Neuronal stem cell (in vitro differentiated cells): ENCODE results near the gene GRIP2.

ENCODE experiments used
- DNase-seq: peaks from one replicate; pipeline ENCODE4 v3.0.0-alpha.2; 2013; ENCODE audit warnings: low spot score
- H2AFZ ChIP-seq: one replicate; pipeline ENCODE4 v1.6.1; 2013; ENCODE audit warnings: mild to moderate bottlenecking, low read length, inconsistent platforms
- H2AK5ac ChIP-seq: 2 replicates; pipeline ENCODE4 v1.6.1; 2013; ENCODE audit warnings: low read depth, mild to moderate bottlenecking, inconsistent platforms, low read length, moderate library complexity, mixed read lengths
- H2BK120ac ChIP-seq: 2 replicates; pipeline ENCODE4 v1.6.1; 2013; ENCODE audit warnings: low read depth, mild to moderate bottlenecking, inconsistent platforms, low read length, moderate library complexity, mixed read lengths
- H2BK12ac ChIP-seq: one replicate; pipeline ENCODE4 v1.6.1; 2013; ENCODE audit warnings: low read length, inconsistent platforms
- H2BK15ac ChIP-seq: 2 replicates; pipeline ENCODE4 v1.6.1; 2013; ENCODE audit warnings: mild to moderate bottlenecking, low read length, inconsistent platforms, mixed read lengths
- H2BK5ac ChIP-seq: one replicate; pipeline ENCODE4 v1.6.1; 2013; ENCODE audit warnings: inconsistent platforms, mild to moderate bottlenecking, low read length, moderate library complexity
- H3K14ac ChIP-seq: one replicate; pipeline ENCODE4 v1.6.1; 2013; ENCODE audit warnings: low read length, inconsistent platforms
- H3K18ac ChIP-seq: 2 replicates; pipeline ENCODE4 v1.6.1; 2013; ENCODE audit warnings: low read length, inconsistent platforms
- H3K23ac ChIP-seq: 2 replicates; pipeline ENCODE4 v1.6.1; 2013; ENCODE audit warnings: low read depth, mild to moderate bottlenecking, mixed read lengths, low read length, inconsistent platforms; ENCODE audit not compliant: poor library complexity
- H3K27ac ChIP-seq: replicated peaks from 3 replicates; pipeline ENCODE4 v1.5.1; 2013; ENCODE audit warnings: low read length, inconsistent platforms
- H3K27me3 ChIP-seq, 3 experiments: 2 replicates each; pipeline ENCODE4 v1.6.1; 2013; ENCODE audit warnings: low read length in 3 of 3, mild to moderate bottlenecking in 2 of 3, inconsistent platforms in 1 of 3, low read depth in 1 of 3, mixed read lengths in 1 of 3, moderate library complexity in 1 of 3; ENCODE audit not compliant: control insufficient read depth in 3 of 3, insufficient read depth in 3 of 3
- H3K36me3 ChIP-seq, 2 donors: replicated peaks in 1 of 2; 2 replicates each; pipeline ENCODE4 v1.6.1; 2013; ENCODE audit warnings: low read length in 2 of 2; ENCODE audit not compliant: control insufficient read depth in 2 of 2, insufficient read depth in 2 of 2
- H3K4ac ChIP-seq: 2 replicates; pipeline ENCODE4 v1.6.1; 2013; ENCODE audit warnings: inconsistent platforms, mild to moderate bottlenecking, low read length, moderate library complexity
- H3K4me1 ChIP-seq, 2 donors: 1 replicate in 1 of 2; 2 replicates in 1 of 2; pipeline ENCODE4 v1.6.1; 2013; ENCODE audit warnings: low read length in 2 of 2, low read depth in 1 of 2; ENCODE audit not compliant: control insufficient read depth in 2 of 2, insufficient read depth in 1 of 2
- H3K4me2 ChIP-seq: one replicate; pipeline ENCODE4 v1.6.1; 2013; ENCODE audit warnings: mild to moderate bottlenecking, low read length, inconsistent platforms; ENCODE audit not compliant: insufficient read depth, poor library complexity, severe bottlenecking
- H3K4me3 ChIP-seq, 2 donors: 2 replicates each; pipeline ENCODE4 v1.5.1; 2013; ENCODE audit warnings: low read length in 2 of 2, mild to moderate bottlenecking in 2 of 2, inconsistent platforms in 1 of 2, moderate library complexity in 1 of 2
- H3K79me1 ChIP-seq: one replicate; pipeline ENCODE4 v1.6.1; 2013; ENCODE audit warnings: low read depth, mild to moderate bottlenecking, inconsistent platforms, low read length, moderate library complexity
- H3K9ac ChIP-seq: one replicate; pipeline ENCODE4 v1.6.1; 2013; ENCODE audit warnings: mild to moderate bottlenecking, low read depth, low read length, inconsistent platforms; ENCODE audit not compliant: poor library complexity
- H3K9me3 ChIP-seq, 2 donors: replicated peaks in 1 of 2; 2 replicates each; pipeline versions ENCODE3 to v1.6.1; 2013; ENCODE audit warnings: low read length in 2 of 2, mild to moderate bottlenecking in 2 of 2, inconsistent platforms in 1 of 2, low read depth in 1 of 2, mixed read lengths in 1 of 2, moderate library complexity in 1 of 2; ENCODE audit not compliant: control insufficient read depth in 2 of 2, insufficient read depth in 1 of 2
- H4K8ac ChIP-seq: one replicate; pipeline ENCODE4 v1.6.1; 2013; ENCODE audit warnings: low read depth, mild to moderate bottlenecking, inconsistent platforms, low read length, moderate library complexity
- H4K91ac ChIP-seq: one replicate; pipeline ENCODE4 v1.6.1; 2013; ENCODE audit warnings: low read length, low read depth, mild to moderate bottlenecking, inconsistent platforms; ENCODE audit not compliant: poor library complexity
- WGBS, 2 donors: extraction: QIAGEN DNeasy Blood & Tissue Kit; methylation state at CpG; one replicate each; pipeline ENCODE4 v1.1.7; 2013; ENCODE audit warnings: missing lambda C conversion rate in 2 of 2, mixed read lengths in 1 of 2; ENCODE audit not compliant: insufficient read length in 2 of 2, insufficient replicate concordance in 1 of 2; ENCODE audit errors: extremely low coverage in 2 of 2; 5-methylcytosine and 5-hydroxymethylcytosine counted together

GRIP2 gene

GRCh38 chr3:14460342-14461005 lies 79.7 kb downstream of the GRIP2 start:
- no peak for DNase-seq
- H3K4me1 ChIP-seq = peaks cover 10 to 15% of the 10 kb centered on the region in 2 donors
- no peak overlapping the region for H2BK12ac ChIP-seq
- no peak overlapping the region for H2AK5ac ChIP-seq
- no peaks in the 10 kb centered on the region for H3K27me3 ChIP-seq
- no peak overlapping the region for H3K4me3 ChIP-seq
- no peak overlapping the region for H3K4ac ChIP-seq
- no peak overlapping the region for H3K4me2 ChIP-seq
- H3K23ac ChIP-seq = no peak overlapping the region
- no CpG with 5 or more reads among the region's 9 CpGs for WGBS, 2 donors
- H2BK15ac ChIP-seq = no peak overlapping the region
- peaks cover 0 to 2% of the 10 kb centered on the region in 2 donors for H3K9me3 ChIP-seq
- H3K27ac ChIP-seq = no peak overlapping the region
- H2BK5ac ChIP-seq = no peak overlapping the region
- H3K9ac ChIP-seq = no peak overlapping the region
- H2AFZ ChIP-seq = no peak overlapping the region
- no peak overlapping the region for H4K8ac ChIP-seq
- no peak overlapping the region for H4K91ac ChIP-seq
- H3K18ac ChIP-seq = no peak overlapping the region
- peak overlapping the region; percentile 11 for H3K14ac ChIP-seq
- no peaks in the 10 kb centered on the region for H3K79me1 ChIP-seq
- no peak overlapping the region for H2BK120ac ChIP-seq
- peaks cover 0 to 46% of the 10 kb centered on the region in 2 donors for H3K36me3 ChIP-seq

GRCh38 chr3:14459787-14460186 lies 80.4 kb downstream of the GRIP2 start:
- Histone ChIP-seq H3K4me3 (no peak overlapping the region), H4K91ac (no peak overlapping the region), H2BK120ac (no peak overlapping the region), H4K8ac (no peak overlapping the region), H3K23ac (no peak overlapping the region), H3K9me3 (peaks cover 0 to 2% of the 10 kb centered on the region in 2 donors), H3K14ac (no peak overlapping the region), H2BK15ac (no peak overlapping the region), H2BK5ac (no peak overlapping the region), H3K18ac (no peak overlapping the region), H2AK5ac (no peak overlapping the region), H2AFZ (no peak overlapping the region), H3K4ac (no peak overlapping the region), H3K27me3 (no peaks in the 10 kb centered on the region), H3K4me2 (no peak overlapping the region), H3K36me3 (peaks cover 0 to 47% of the 10 kb centered on the region in 2 donors), H3K79me1 (no peaks in the 10 kb centered on the region), H3K9ac (no peak overlapping the region), H3K4me1 (peaks cover 10 to 15% of the 10 kb centered on the region in 2 donors), H2BK12ac (no peak overlapping the region), H3K27ac (no peak overlapping the region)
- no CpG with 5 or more reads among the region's 3 CpGs for WGBS, 2 donors
- no peak for DNase-seq

GRCh38 chr3:14459384-14459783 lies 80.8 kb downstream of the GRIP2 start:
- Histone ChIP-seq H3K4ac (no peak overlapping the region), H3K9me3 (peaks cover 0 to 2% of the 10 kb centered on the region in 2 donors)
- WGBS, 2 donors = no CpG with 5 or more reads among the region's 5 CpGs

GRCh38 chr3:14458434-14459275 lies 81.5 kb downstream of the GRIP2 start:
- Histone ChIP-seq H3K9me3 (peaks cover 0 to 2% of the 10 kb centered on the region in 2 donors), H3K27ac (peak overlapping the region; percentile 50), H2BK12ac (no peak overlapping the region), H3K4me1 (peaks cover 10 to 14% of the 10 kb centered on the region in 2 donors), H3K9ac (no peak overlapping the region), H3K14ac (no peak overlapping the region), H4K91ac (no peak overlapping the region), H3K23ac (no peak overlapping the region), H3K36me3 (peaks cover 0 to 38% of the 10 kb centered on the region in 2 donors), H3K4me3 (no peak overlapping the region), H3K18ac (peak overlapping the region; percentile 29), H2AFZ (no peak overlapping the region), H2AK5ac (peak overlapping the region; percentile 48), H2BK5ac (no peak overlapping the region), H3K27me3 (no peaks in the 10 kb centered on the region), H3K79me1 (no peaks in the 10 kb centered on the region), H2BK120ac (no peak overlapping the region), H3K4me2 (no peak overlapping the region), H4K8ac (no peak overlapping the region), H3K4ac (no peak overlapping the region), H2BK15ac (no peak overlapping the region)
- DNase-seq = no peak
- WGBS, 2 donors = no CpG with 5 or more reads among the region's 11 CpGs

More at GRCh38 chr3:14459384-14459783, 80.8 kb downstream of the GRIP2 start:
- no peak overlapping the region for H2BK15ac ChIP-seq
- H3K23ac ChIP-seq = peak overlapping the region; percentile 35
- no peak overlapping the region for H2AFZ ChIP-seq
- no peaks in the 10 kb centered on the region for H3K27me3 ChIP-seq
- H4K8ac ChIP-seq = no peak overlapping the region
- H3K4me2 ChIP-seq = no peak overlapping the region
- no peak overlapping the region for H2BK5ac ChIP-seq
- H2AK5ac ChIP-seq = no peak overlapping the region
- H2BK120ac ChIP-seq = no peak overlapping the region
- H3K18ac ChIP-seq = no peak overlapping the region
- no peak overlapping the region for H4K91ac ChIP-seq
- H3K9ac ChIP-seq = no peak overlapping the region
- H3K79me1 ChIP-seq = no peaks in the 10 kb centered on the region
- no peak overlapping the region for H3K27ac ChIP-seq
- H2BK12ac ChIP-seq = no peak overlapping the region
- peaks cover 10 to 15% of the 10 kb centered on the region in 2 donors for H3K4me1 ChIP-seq
- DNase-seq = no peak
- H3K4me3 ChIP-seq = no peak overlapping the region
- peaks cover 0 to 45% of the 10 kb centered on the region in 2 donors for H3K36me3 ChIP-seq
- no peak overlapping the region for H3K14ac ChIP-seq
